HG02623 (cell line): ENCODE measurements around the gene CPNE5.
"Not testable (repeated sequence)": the region's sequence is repeated elsewhere in the genome, so short reads cannot be mapped to it uniquely, and the experiment has no call there.

Experiments
- ATAC-seq: cut with Tn5 transposase; IDR thresholded peaks from one replicate; pipeline ENCODE4 v1.9.1; 2021; ENCODE audit warnings: moderate library complexity; ENCODE audit not compliant: unreplicated experiment

The CPNE5 gene

GRCh38 chr6:36706339-36706738, 132.9 kb downstream of the CPNE5 start:
- ATAC-seq, result no peak

DNA sequence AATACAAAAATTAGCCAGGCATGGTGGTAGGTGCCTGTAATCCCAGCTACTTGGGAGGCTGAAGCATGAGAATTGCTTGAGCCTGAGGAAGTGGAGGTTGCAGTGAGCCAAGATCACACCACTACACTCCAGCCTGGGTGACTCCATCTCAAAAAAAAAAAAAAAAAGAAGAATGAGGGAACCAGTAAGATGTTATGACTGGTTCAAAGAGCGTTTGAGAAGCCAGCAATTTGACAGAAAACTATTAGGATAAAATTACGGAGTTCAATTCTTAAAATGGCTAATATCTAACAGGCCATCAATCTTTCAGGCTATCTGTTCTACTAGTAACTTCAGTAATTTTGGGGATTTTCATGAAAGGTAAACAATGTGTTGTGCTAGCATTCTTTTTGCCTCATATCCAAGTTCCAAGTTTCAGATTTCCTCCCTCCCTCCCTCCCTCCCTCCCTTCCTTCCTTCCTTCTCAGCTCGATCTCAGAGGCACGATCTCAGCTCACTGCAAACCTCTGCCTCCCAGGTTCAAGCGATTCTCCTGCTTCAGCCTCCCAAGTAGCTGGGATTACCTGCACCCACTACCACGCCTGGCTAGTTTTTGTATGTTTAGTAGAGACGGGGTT, 134.2 kb downstream of the CPNE5 start:
- not testable (repeated sequence) for ATAC-seq

GRCh38 chr6:36703982-36704381, 135.3 kb downstream of the CPNE5 start:
- ATAC-seq, result no peak

DNA sequence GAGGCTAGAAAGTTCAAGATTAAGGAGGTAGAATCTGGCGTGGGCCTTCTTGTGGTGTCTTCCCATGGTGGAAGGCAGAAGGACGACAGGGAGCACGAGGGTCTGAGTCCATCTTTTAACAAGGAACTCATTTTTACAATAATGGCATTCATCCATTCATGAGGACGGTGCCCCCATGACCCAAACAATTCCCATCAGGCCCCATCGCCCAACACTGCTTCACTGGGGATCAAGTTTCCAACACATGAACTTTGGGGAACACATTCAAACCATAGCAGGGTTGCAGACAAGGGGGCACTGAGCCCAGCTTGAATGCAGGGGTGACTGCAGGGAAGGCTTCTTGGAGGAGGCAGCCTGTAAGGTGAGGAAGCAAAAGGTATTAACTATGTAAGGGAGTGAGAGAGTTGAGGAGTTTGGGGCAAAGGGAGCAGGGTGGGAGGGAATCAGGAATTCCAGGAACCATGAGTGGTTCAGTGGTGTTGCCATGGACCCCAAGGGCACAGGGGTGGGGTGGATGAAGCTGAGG, 136.1 kb downstream of the CPNE5 start:
- ATAC-seq, result no peak

- ATAC-seq, result no peak
These were observed 136.6 kb downstream of the CPNE5 start for GRCh38 chr6:36702656-36703055.

- no peak for ATAC-seq
These were observed 137.7 kb downstream of the CPNE5 start for GRCh38 chr6:36701401-36701991.

DNA sequence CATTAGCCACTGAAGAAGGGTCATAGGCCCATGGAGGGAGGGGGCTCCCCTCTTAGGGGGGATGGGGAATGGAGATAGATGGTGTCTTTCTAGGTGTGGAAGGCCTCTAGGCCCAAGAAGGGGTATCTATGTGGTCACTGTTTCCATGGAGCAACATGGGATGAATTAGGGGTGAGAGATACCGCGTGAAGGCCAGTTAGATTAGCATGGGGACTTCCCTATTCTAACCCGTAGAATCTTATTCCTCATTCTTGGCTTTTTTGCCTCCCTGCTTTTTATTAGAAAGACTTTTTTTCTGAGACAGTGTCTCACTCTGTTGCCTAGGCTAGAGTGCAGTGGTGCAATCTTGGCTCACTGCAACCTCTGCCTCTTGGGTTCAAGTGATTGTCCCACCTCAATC, 138.4 kb downstream of the CPNE5 start:
- no peak for ATAC-seq

- ATAC-seq, result no peak
These were observed 139.0 kb downstream of the CPNE5 start for GRCh38 chr6:36700071-36700812.

DNA sequence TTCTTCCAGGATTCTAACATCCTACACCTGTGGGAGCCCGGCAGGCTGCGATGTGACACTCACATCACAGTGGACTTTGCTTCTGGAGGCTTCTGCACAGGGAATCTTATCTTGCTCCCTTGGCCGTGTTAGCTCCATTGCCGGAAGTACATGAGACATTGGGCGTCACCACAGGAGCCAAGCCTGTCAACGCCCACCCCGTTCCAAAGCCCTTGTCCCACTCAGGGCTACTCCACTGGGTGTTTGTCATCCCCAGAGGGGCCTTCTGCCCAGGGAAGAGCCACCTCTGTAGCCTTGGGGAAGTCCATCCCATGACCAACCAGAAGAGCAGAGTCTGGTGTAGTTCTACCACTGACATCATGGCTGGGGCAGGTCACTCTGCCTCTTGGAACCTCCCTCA, 139.9 kb downstream of the CPNE5 start:
- no peak for ATAC-seq

DNA sequence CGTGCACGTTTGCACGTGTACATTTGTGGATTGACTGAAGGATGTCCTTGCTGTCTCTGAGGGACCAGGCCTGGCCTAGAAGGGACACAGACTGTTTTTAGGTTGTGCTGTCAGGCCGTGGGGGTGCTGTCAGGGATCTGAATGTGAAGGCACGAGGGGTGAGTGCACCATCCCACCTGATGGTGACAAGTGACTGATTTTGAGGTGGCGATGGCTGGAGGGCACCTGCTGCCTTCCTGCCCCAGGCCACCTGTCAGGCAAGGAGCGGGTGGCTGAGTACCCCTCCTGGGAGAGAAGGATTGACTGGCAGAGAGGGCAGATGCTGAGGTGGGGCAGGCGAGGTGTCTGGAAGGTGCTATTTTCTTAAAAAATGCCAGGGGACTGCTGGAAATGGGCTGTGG, 140.4 kb downstream of the CPNE5 start:
- ATAC-seq, result no peak

GRCh38 chr6:36698196-36698595, 141.0 kb downstream of the CPNE5 start:
- ATAC-seq, result no peak

- ATAC-seq, result no peak
These were observed 141.8 kb downstream of the CPNE5 start, which contains the start of gene RAB44 for GRCh38 chr6:36697481-36697903. Gene RAB44, plus strand, starts transcription at chr6:36697826. Its CDS starts 6,410 bp downstream, at chr6:36704236.

- no peak for ATAC-seq
These were observed 143.8 kb downstream of the CPNE5 start for GRCh38 chr6:36695414-36695813.

- no peak for ATAC-seq
These were observed 144.6 kb downstream of the CPNE5 start for GRCh38 chr6:36694616-36695015.

GRCh38 chr6:36692861-36693702, 146.2 kb downstream of the CPNE5 start:
- ATAC-seq, result no peak

DNA sequence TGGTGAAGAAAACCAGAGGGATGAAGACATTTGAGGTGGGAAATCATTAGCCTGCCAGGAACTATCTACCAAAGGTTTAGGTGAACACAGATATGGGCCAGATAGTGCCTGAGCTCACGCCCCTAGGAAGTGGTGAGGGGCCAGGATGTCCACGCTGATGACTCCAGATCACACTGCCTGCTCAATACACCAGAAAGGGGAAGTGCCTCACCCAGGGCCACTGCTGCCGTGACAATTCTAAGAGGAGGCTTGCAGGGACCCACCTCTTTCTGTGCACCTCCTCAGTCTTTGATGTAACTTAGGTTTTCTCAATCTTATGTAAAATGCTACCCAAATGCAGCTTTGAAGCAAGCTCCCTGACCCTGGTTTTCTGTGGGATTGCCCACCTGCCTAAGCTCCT, 147.0 kb downstream of the CPNE5 start:
- ATAC-seq, result no peak

- no peak for ATAC-seq
These were observed 147.6 kb downstream of the CPNE5 start for GRCh38 chr6:36691612-36692011.

DNA sequence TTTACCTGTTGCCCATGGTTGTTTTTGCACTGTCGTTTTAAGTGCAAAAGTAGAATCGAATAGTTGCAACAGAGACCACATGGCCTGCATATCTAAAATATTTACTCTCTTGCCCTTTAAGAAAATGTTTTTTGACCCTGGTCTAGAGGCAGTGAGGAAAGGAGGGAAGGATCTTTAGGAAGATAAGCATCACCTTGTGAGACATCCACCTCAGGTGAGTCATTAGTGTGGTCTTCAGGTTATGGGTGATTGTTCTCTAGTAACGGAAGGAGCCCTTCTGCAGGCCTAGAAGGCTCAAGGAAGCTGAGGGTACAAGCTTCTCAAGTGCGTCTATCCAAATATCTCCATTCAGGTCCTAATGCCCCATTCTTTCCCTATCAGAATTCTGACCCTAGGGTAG, 148.2 kb downstream of the CPNE5 start:
- no peak for ATAC-seq
